GM12891 (cell line): Measurements from ENCODE around the gene SYNC.

Source experiments
- POLR2A ChIP-seq: IDR thresholded peaks from 2 replicates; pipeline ENCODE4 v1.6.1; 2011; ENCODE audit warnings: low read depth, low read length, control low read depth
- POLR2AphosphoS5 ChIP-seq: IDR thresholded peaks from 2 replicates; pipeline ENCODE4 v1.6.1; 2011; ENCODE audit warnings: low read depth, low read length, control low read depth
- POU2F2 ChIP-seq: IDR thresholded peaks from 2 replicates; pipeline ENCODE4 v1.6.1; 2011; ENCODE audit warnings: low read depth, mild to moderate bottlenecking, control low read depth, low read length, moderate library complexity
- SPI1 ChIP-seq: IDR thresholded peaks from 2 replicates; pipeline ENCODE4 v1.6.1; 2011; ENCODE audit warnings: low read depth, low read length, control low read depth

DNA sequence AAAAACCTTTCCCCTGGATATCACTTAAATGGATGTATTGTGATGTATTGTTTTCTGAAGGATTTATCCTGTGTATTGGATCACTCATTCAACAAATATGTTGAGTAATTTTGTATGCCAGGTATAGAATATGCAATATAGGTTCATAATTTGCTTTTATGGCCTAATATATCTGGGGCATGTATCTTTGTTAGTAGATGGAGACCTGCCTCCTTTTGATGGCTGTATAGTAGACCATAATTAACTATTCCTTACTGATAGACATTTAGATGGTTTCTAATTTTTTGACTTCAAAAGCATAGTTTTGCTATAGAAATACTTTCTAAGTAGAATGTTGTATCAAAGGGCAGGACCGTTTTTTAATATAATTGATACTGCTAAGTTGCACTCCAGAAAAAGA is 43.0 kb downstream of the SYNC start:
- TF ChIP-seq POLR2A (no peak), POU2F2 (no peak), POLR2AphosphoS5 (no peak), SPI1 (no peak)
